WTC11 (cell line): Measurements from ENCODE around the gene MLXIP. TPM values are rescaled to one million over a fixed set of nuclear protein-coding genes. Genes with fewer than 3 reads are reported as not detected.

ENCODE experiments used
- ATAC-seq: fragments of 200-7000 bp; cut with Tn5 transposase; 2 replicates; pipeline ENCODE4 v1.10.0; 2021; ENCODE audit warnings: mild to moderate bottlenecking, moderate library complexity
- CTCF ChIA-PET: fragments of 300-600 bp; sonication (Branson Sonifier 250); formaldehyde crosslinking; loops from one replicate; lab custom pipeline; 2021; ENCODE audit warnings: antibody characterized with exemption; lab: Charles Lee
- POLR2A ChIA-PET: fragments of 350-600 bp; sonication (Branson Sonifier 250); formaldehyde crosslinking; loops from one replicate; lab custom pipeline; 2021; ENCODE audit warnings: antibody characterized with exemption; lab: Charles Lee
- DNase-seq: peaks from one replicate; pipeline ENCODE4 v3.0.0; 2021; ENCODE audit warnings: low spot score
- H3K27ac Mint-ChIP-seq: 2 replicates; pipeline ENCODE4 v1.8.0; 2021; ENCODE audit warnings: mixed read lengths
- H3K27me3 Mint-ChIP-seq: 2 replicates; pipeline ENCODE4 v1.8.0; 2021; ENCODE audit warnings: low read depth, mild to moderate bottlenecking, moderate library complexity, mixed read lengths
- H3K36me3 Mint-ChIP-seq: 2 replicates; pipeline ENCODE4 v1.8.0; 2021; ENCODE audit warnings: mixed read lengths
- H3K4me1 Mint-ChIP-seq: 2 replicates; pipeline ENCODE4 v1.8.0; 2022; ENCODE audit warnings: mixed read lengths
- H3K4me3 Mint-ChIP-seq: 2 replicates; pipeline ENCODE4 v1.8.0; 2021; ENCODE audit warnings: mild to moderate bottlenecking, moderate library complexity, mixed read lengths
- H3K9me3 Mint-ChIP-seq: 2 replicates; pipeline ENCODE4 v1.8.0; 2021; ENCODE audit warnings: mixed read lengths
- CREM ChIP-seq: sonication (generic); formaldehyde crosslinking; IDR thresholded peaks from 2 replicates; pipeline ENCODE4 v1.8.1; 2022; ENCODE audit warnings: mild to moderate bottlenecking, missing genetic modification reagents, moderate library complexity
- CTCF ChIP-seq: fragments of 200-600 bp; IDR thresholded peaks from 2 replicates; pipeline ENCODE4 v1.8.0; 2022; ENCODE audit warnings: antibody characterized with exemption
- ERG ChIP-seq: fragments of 250-450 bp; sonication (Bioruptor Pico); IDR thresholded peaks from 2 replicates; pipeline ENCODE4 v1.8.0; 2021; ENCODE audit warnings: mild to moderate bottlenecking
- ESRRA ChIP-seq: sonication (generic); formaldehyde crosslinking; IDR thresholded peaks from 2 replicates; pipeline ENCODE4 v1.8.1; 2022; ENCODE audit warnings: mild to moderate bottlenecking, missing genetic modification reagents, borderline replicate concordance
- FOXK1 ChIP-seq: sonication (generic); formaldehyde crosslinking; IDR thresholded peaks from 2 replicates; pipeline ENCODE4 v1.8.0; 2022; ENCODE audit warnings: mild to moderate bottlenecking, moderate library complexity, missing genetic modification reagents
- FOXP4 ChIP-seq: sonication (generic); formaldehyde crosslinking; IDR thresholded peaks from 2 replicates; pipeline ENCODE4 v1.8.0; 2022; ENCODE audit warnings: mild to moderate bottlenecking, missing genetic modification reagents
- GABPB1 ChIP-seq: sonication (generic); formaldehyde crosslinking; IDR thresholded peaks from 2 replicates; pipeline ENCODE4 v1.8.1; 2023; ENCODE audit warnings: mild to moderate bottlenecking, missing genetic modification reagents
- JAZF1 ChIP-seq: fragments of 250-450 bp; sonication (Bioruptor Pico); IDR thresholded peaks from 2 replicates; pipeline ENCODE4 v1.9.0; 2021; ENCODE audit warnings: moderate library complexity, mild to moderate bottlenecking, inconsistent platforms
- NFYB ChIP-seq: sonication (generic); formaldehyde crosslinking; conservative IDR thresholded peaks from 2 replicates; pipeline ENCODE4 v1.8.0; 2022; ENCODE audit warnings: low read depth, missing genetic modification reagents
- NR3C1 ChIP-seq: sonication (generic); formaldehyde crosslinking; conservative IDR thresholded peaks from 2 replicates; pipeline ENCODE4 v1.8.1; 2023; ENCODE audit warnings: low read depth, mild to moderate bottlenecking, missing genetic modification reagents
- PREB ChIP-seq: sonication (generic); formaldehyde crosslinking; IDR thresholded peaks from 2 replicates; pipeline ENCODE4 v1.8.1; 2022; ENCODE audit warnings: mild to moderate bottlenecking, missing genetic modification reagents, moderate library complexity, borderline replicate concordance
- PRRX2 ChIP-seq: fragments of 250-450 bp; sonication (Bioruptor Pico); IDR thresholded peaks from 2 replicates; pipeline ENCODE4 v1.8.0; 2021; ENCODE audit warnings: mild to moderate bottlenecking
- SP1 ChIP-seq: sonication (generic); formaldehyde crosslinking; conservative IDR thresholded peaks from 2 replicates; pipeline ENCODE4 v1.8.1; 2022; ENCODE audit warnings: missing genetic modification reagents
- ZNF263 ChIP-seq: sonication (generic); formaldehyde crosslinking; IDR thresholded peaks from 2 replicates; pipeline ENCODE4 v1.8.1; 2022; ENCODE audit warnings: low read depth, mild to moderate bottlenecking, moderate library complexity, missing genetic modification reagents
- ZSCAN18 ChIP-seq: fragments of 250-450 bp; sonication (Bioruptor Pico); IDR thresholded peaks from 2 replicates; pipeline ENCODE4 v2.1.2; 2022; ENCODE audit warnings: mild to moderate bottlenecking, moderate library complexity
- total RNA-seq: library from RNA; stranded (reverse); gene quantifications from 3 replicates; pipeline ENCODE4 v1.2.3, GENCODE V29; 2021

MLXIP gene
- total RNA-seq, 1 experiment from 2014 or later = 49.4 TPM

- no peak for TF ChIP-seq ZSCAN18
- TF ChIP-seq GABPB1 (CRISPR knock-in tag) = no peak
- no peak for TF ChIP-seq PRRX2 (CRISPR knock-in tag)
Measured at GRCh38 chr12:122135437-122136031, 57.0 kb downstream of the MLXIP start (continued).

GRCh38 chr12:122137229-122137628 lies 58.7 kb downstream of the MLXIP start:
- DNase-seq = peak; percentile 81
- no peak for TF ChIP-seq NR3C1 (CRISPR knock-in tag)
- peak; percentile 60 for TF ChIP-seq CTCF
- ATAC-seq = peak; percentile 91
- Mint-ChIP-seq H3K27ac (no peak overlapping the region), H3K4me3 (peak overlapping the region; percentile 24), H3K4me1 (0 out of 2 replicates have a peak, but pooled peaks cover 6% of the 10 kb centered on the region), H3K27me3 (no peaks in the 10 kb centered on the region), H3K9me3 (peaks cover 4% of the 10 kb centered on the region; the same call in 1 of the 2 replicates), H3K36me3 (peaks cover 38% of the 10 kb centered on the region)
- ChIA-PET POLR2A (interaction anchor here (1.1 kb wide), 1 partner anchor 89 kb away, joined by 4 read pairs; the partner anchor contains the start of gene DIABLO), CTCF (interaction anchor here (0.8 to 1.9 kb wide), 16 partner anchors 8 to 219 kb away, joined by 3 to 32 read pairs (median 4); partner anchors contain the start of genes CFAP251 and LRRC43)

GRCh38 chr12:122137681-122138080 lies 59.1 kb downstream of the MLXIP start:
- Mint-ChIP-seq H3K4me3 (peak overlapping the region; percentile 24; the same call in 1 of the 2 replicates), H3K36me3 (peaks cover 40% of the 10 kb centered on the region), H3K27me3 (no peaks in the 10 kb centered on the region), H3K27ac (no peak overlapping the region), H3K9me3 (peaks cover 7% of the 10 kb centered on the region; the same call in 1 of the 2 replicates), H3K4me1 (0 out of 2 replicates have a peak, but pooled peaks cover 6% of the 10 kb centered on the region)
- POLR2A ChIA-PET = interaction anchor here (1.1 kb wide), 1 partner anchor 88 kb away, joined by 4 read pairs; the partner anchor contains the start of gene DIABLO
- CTCF ChIA-PET = interaction anchor here (0.6 to 1.9 kb wide), 28 partner anchors 8 to 332 kb away, joined by 3 to 32 read pairs (median 4); partner anchors contain the start of genes B3GNT4, CFAP251 and LRRC43
- TF ChIP-seq FOXP4 (no peak), ERG (CRISPR knock-in tag) (no peak), CREM (no peak), ESRRA (CRISPR knock-in tag) (no peak), NFYB (CRISPR knock-in tag) (no peak), PREB (no peak), SP1 (CRISPR knock-in tag) (peak; percentile 46; the same call in 1 of the 2 replicates), ZNF263 (CRISPR knock-in tag) (no peak), FOXK1 (0 out of 2 replicates have a peak, but pooled peaks have one; percentile 10), JAZF1 (no peak)
- DNase-seq (peak; percentile 82), ATAC-seq (peak; percentile 94)
